Spleen (tissue), 7 donors: Measurements from ENCODE around the gene ZBTB7C.

ENCODE experiments used
- CTCF ChIP-seq, 11 experiments: fragments of 200-600 bp in 7 of 11; fragments of 450-650 bp in 4 of 11; sonication (generic) in 4 of 11; IDR thresholded peaks in 8 of 11; conservative IDR thresholded peaks in 3 of 11; 1 replicate in 7 of 11; 2 replicates in 4 of 11; pipeline versions ENCODE4 v1.4.0 to v1.8.0; 2016 to 2021; ENCODE audit warnings: antibody characterized with exemption in 11 of 11, inconsistent platforms in 4 of 11, mild to moderate bottlenecking in 1 of 11
- POLR2A ChIP-seq, 3 donors: fragments of 450-650 bp; IDR thresholded peaks; one replicate each; pipeline ENCODE4 v1.5.1; 2017; ENCODE audit warnings: antibody characterized with exemption in 3 of 3, mild to moderate bottlenecking in 1 of 3
- POLR2AphosphoS5 ChIP-seq, 3 donors: sonication (generic); formaldehyde crosslinking; IDR thresholded peaks; one replicate each; pipeline ENCODE4 v1.5.1; 2017; ENCODE audit warnings: antibody characterized with exemption in 3 of 3
- donor health status: DM: no; HTN: no; CAD: no; lungs with moderate emphysema.
- donor health status: DM: no; HTN: no; CAD: no.
- donor health status: DM: no; HTN: no; CAD: no.

GRCh38 chr18:48392268-48392667 is 16.9 kb downstream of the ZBTB7C start:
- TF ChIP-seq CTCF (IDR thresholded peaks at IDR 0.05 in 8 of 11, conservative IDR thresholded peaks at IDR 0.05 in 3 of 11) (no peak), POLR2A (IDR thresholded peaks at IDR 0.05) (no peak), POLR2AphosphoS5 (IDR thresholded peaks at IDR 0.05) (no peak)
